TTC549 (cell line): ENCODE measurements around the gene MRPL55.

Source experiments
- FAIRE-seq: peaks from 2 replicates; lab custom pipeline; 2012; peaks lifted over from hg19 to GRCh38; lab: Jason Lieb, UNC

MRPL55 gene

GRCh38 chr1:228084325-228084724 is 24.8 kb downstream of the MRPL55 start:
- no peak for FAIRE-seq

- FAIRE-seq = no peak
Observed at GRCh38 chr1:228083871-228084278, 25.2 kb downstream of the MRPL55 start.

GRCh38 chr1:228082918-228083870 is 25.9 kb downstream of the MRPL55 start:
- FAIRE-seq = no peak

GRCh38 chr1:228082214-228082917 is 26.7 kb downstream of the MRPL55 start, which contains the start of gene ARF1:
Gene ARF1, plus strand, starts transcription at chr1:228082708. Its CDS starts 14,407 bp downstream, at chr1:228097115.
- no peak for FAIRE-seq

GRCh38 chr1:228081578-228082213 is 27.4 kb downstream of the MRPL55 start:
- no peak for FAIRE-seq

- FAIRE-seq = no peak
Observed at GRCh38 chr1:228081144-228081543, 28.0 kb downstream of the MRPL55 start.

GRCh38 chr1:228079601-228080263 is 29.4 kb downstream of the MRPL55 start:
- no peak for FAIRE-seq

GRCh38 chr1:228079013-228079412 is 30.1 kb downstream of the MRPL55 start:
- FAIRE-seq = no peak

- FAIRE-seq = no peak
Observed at GRCh38 chr1:228077565-228078330, 31.4 kb downstream of the MRPL55 start.

GRCh38 chr1:228076796-228077430 is 32.2 kb downstream of the MRPL55 start:
- FAIRE-seq = no peak

GRCh38 chr1:228075801-228076271 is 33.3 kb downstream of the MRPL55 start:
- no peak for FAIRE-seq

GRCh38 chr1:228074954-228075730 is 34.0 kb downstream of the MRPL55 start:
- no peak for FAIRE-seq

- FAIRE-seq = no peak
Observed at GRCh38 chr1:228073857-228074545, 35.1 kb downstream of the MRPL55 start.

- FAIRE-seq = no peak
Observed at GRCh38 chr1:228073061-228073856, 35.8 kb downstream of the MRPL55 start.

GRCh38 chr1:228072658-228073043 is 36.4 kb downstream of the MRPL55 start:
- no peak for FAIRE-seq

GRCh38 chr1:228071839-228072657 is 37.1 kb downstream of the MRPL55 start:
- FAIRE-seq = no peak

- FAIRE-seq = no peak
Observed at GRCh38 chr1:228070851-228071250, 38.2 kb downstream of the MRPL55 start.

- FAIRE-seq = no peak
Observed at GRCh38 chr1:228070173-228070572, 38.9 kb downstream of the MRPL55 start.
